ENCODE data around the gene ZNF99. TPM values are rescaled to one million over a fixed set of nuclear protein-coding genes. Genes with fewer than 3 reads are reported as not detected.

ZNF99 gene
- under 0.01 TPM in 1 of 2 replicates, not detected in the other for total RNA-seq

DNA sequence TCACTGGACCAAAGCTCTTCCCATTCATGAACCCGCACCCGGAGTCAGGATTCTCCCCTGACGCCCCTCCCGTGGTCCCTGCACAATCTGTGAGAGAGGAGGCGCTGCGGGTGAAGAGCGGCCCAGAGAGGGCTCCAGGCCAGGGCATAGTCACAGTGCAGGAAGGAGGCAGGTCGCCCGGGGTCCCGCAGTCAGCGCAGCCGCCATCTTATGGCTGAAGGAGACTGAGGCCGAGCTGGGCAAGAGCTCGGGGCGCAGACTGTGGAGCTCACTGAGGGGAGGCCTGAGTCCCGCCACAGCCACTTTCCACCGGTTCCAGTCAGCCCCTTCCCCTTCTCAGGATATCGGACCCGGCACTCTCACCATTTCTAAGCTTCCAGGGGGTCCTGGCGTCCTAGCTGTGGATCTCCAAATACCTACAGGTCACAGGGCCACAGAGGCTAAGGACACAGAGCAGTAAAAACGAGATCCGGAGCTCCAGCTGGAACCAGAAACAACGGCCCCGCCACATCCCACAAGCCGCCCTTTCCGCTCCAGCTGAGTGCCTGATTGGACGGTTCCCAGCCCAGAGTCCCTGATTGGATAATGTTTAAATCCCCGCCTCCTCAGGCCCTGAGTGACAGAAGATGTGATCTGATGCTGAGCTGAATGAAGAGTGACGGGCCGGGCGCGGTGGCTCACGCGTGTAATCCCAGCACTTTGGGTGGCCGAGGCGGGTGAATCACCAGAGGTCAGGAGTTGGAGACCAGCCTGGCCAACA, at the start of gene ZNF99:
ZNF99 (minus strand) TSS at position 501 of the 760 bp plus-strand sequence; CDS start at position 366, 135 bp downstream.

GRCh38 chr19:22832031-22832762, 48.2 kb upstream of the ZNF99 start, which contains the start of gene ZNF723:
Gene ZNF723, plus strand, starts transcription at chr19:22832291. Its CDS starts 89 bp downstream, at chr19:22832380.

Small RNA genes within 50 kb of the gene (small RNA-seq; reads per million reads assigned to genes)
- not detected for gene AC008626.1
- gene AC008626.2, result not detected

Other genes with a start within 250 kb of the ZNF99 start
- gene ZNF492, start 149.8 kb downstream of the ZNF99 start, total RNA-seq, result 1.1 and 1.4 TPM in 2 replicates
- gene ZNF723, start 48.1 kb upstream of the ZNF99 start, total RNA-seq, result not detected in 2 replicates
- 0.37 and 0.39 TPM in 2 replicates for gene ZNF728, start 219.0 kb upstream of the ZNF99 start, total RNA-seq

All from subcutaneous preadipocyte (primary cell).